HepG2 (cell line): ENCODE data around the gene DCUN1D2.

Source experiments
- DPF2 ChIP-seq: sonication (generic); formaldehyde crosslinking; IDR thresholded peaks from 2 replicates; pipeline ENCODE4 v1.4.0; 2020; ENCODE audit warnings: mild to moderate bottlenecking, low read depth, missing genetic modification reagents, borderline replicate concordance
- EP300 ChIP-seq, 3 experiments: sonication (generic) in 1 of 3; formaldehyde crosslinking in 1 of 3; IDR thresholded peaks; 2 replicates each; pipeline versions ENCODE4 v1.5.1 to v1.6.1; 2011 to 2020; ENCODE audit warnings: low read depth in 2 of 3, low read length in 2 of 3, borderline replicate concordance in 1 of 3, improper control_type of control experiment in 1 of 3, mild to moderate bottlenecking in 1 of 3, missing genetic modification reagents in 1 of 3, moderate library complexity in 1 of 3
- GABPA ChIP-seq, 2 experiments: IDR thresholded peaks; 2 replicates each; pipeline ENCODE4 v1.6.1; 2011 to 2016; ENCODE audit warnings: low read depth in 2 of 2, low read length in 1 of 2, missing biosample characterization in 1 of 2, missing genetic modification characterization in 1 of 2
- MAFK ChIP-seq, 2 experiments: IDR thresholded peaks in 1 of 2; conservative IDR thresholded peaks in 1 of 2; 2 replicates each; pipeline ENCODE4 v1.6.1; 2011; ENCODE audit warnings: improper control_type of control experiment in 2 of 2, low read length in 2 of 2
- MED13 ChIP-seq: sonication (generic); formaldehyde crosslinking; IDR thresholded peaks from 2 replicates; pipeline ENCODE4 v1.5.0; 2020; ENCODE audit warnings: missing genetic modification reagents
- NR2C2 ChIP-seq: sonication (generic); formaldehyde crosslinking; IDR thresholded peaks from 2 replicates; pipeline ENCODE4 v1.4.0; 2020; ENCODE audit warnings: missing genetic modification reagents, mild to moderate bottlenecking, moderate library complexity, borderline replicate concordance
- SRY ChIP-seq: sonication (generic); formaldehyde crosslinking; IDR thresholded peaks from 2 replicates; pipeline ENCODE4 v1.8.0; 2022; ENCODE audit warnings: mild to moderate bottlenecking, missing genetic modification reagents
- ZFP82 ChIP-seq: sonication (generic); formaldehyde crosslinking; IDR thresholded peaks from 2 replicates; pipeline ENCODE4 v1.5.1; 2020; ENCODE audit warnings: mild to moderate bottlenecking, missing genetic modification reagents, borderline replicate concordance
- ZHX1 ChIP-seq: sonication (generic); formaldehyde crosslinking; IDR thresholded peaks from 2 replicates; pipeline ENCODE4 v1.8.1; 2022; ENCODE audit warnings: low read depth, mild to moderate bottlenecking, missing genetic modification reagents
- ZNF577 ChIP-seq: sonication (generic); formaldehyde crosslinking; IDR thresholded peaks from 2 replicates; pipeline ENCODE4 v1.4.0; 2020; ENCODE audit warnings: mild to moderate bottlenecking, low read depth, missing genetic modification reagents, borderline replicate concordance
- ZSCAN12 ChIP-seq: sonication (generic); formaldehyde crosslinking; IDR thresholded peaks from 2 replicates; pipeline ENCODE4 v1.9.0; 2021; ENCODE audit warnings: mild to moderate bottlenecking, missing genetic modification reagents

- no peak for TF ChIP-seq MAFK (conservative IDR thresholded peaks at IDR 0.05 in 1 of 2, IDR thresholded peaks at IDR 0.05 in 1 of 2; ENCODE audit: low read length in 2 of 2)
- no peak for TF ChIP-seq SRY (CRISPR knock-in tag)
- TF ChIP-seq EP300 (IDR thresholded peaks at IDR 0.05; ENCODE audit: low read depth in 2 of 2, low read length in 2 of 2) = no peak
- no peak for TF ChIP-seq EP300 (CRISPR knock-in tag; IDR thresholded peaks at IDR 0.05; ENCODE audit: borderline replicate concordance)
- TF ChIP-seq DPF2 (CRISPR knock-in tag) = no peak
- no peak for TF ChIP-seq GABPA (IDR thresholded peaks at IDR 0.05; ENCODE audit: low read depth, low read length)
- TF ChIP-seq GABPA (CRISPR knock-in tag; IDR thresholded peaks at IDR 0.05; ENCODE audit: low read depth) = no peak
- no peak for TF ChIP-seq ZNF577
- no peak for TF ChIP-seq NR2C2 (CRISPR knock-in tag)
- TF ChIP-seq ZSCAN12 (CRISPR knock-in tag) = no peak
- no peak for TF ChIP-seq ZHX1
- no peak for TF ChIP-seq ZFP82 (CRISPR knock-in tag)
- TF ChIP-seq MED13 (CRISPR knock-in tag) = no peak
Measured at GRCh38 chr13:113417008-113417751, 73.3 kb downstream of the DCUN1D2 start.
